PC-9 (cell line): ENCODE measurements around the gene ELOA. TPM values are rescaled to one million over a fixed set of nuclear protein-coding genes. Genes with fewer than 3 reads are reported as not detected.

Experiments
- Bru-seq: library from RNA; stranded (reverse); fragments of 400-500 nt; gene quantifications from one replicate; lab custom pipeline; 2021; lab: Mats Ljungman, UMichigan
- BruChase-seq, 2 experiments: library from RNA; stranded (reverse); fragments of 400-500 nt; gene quantifications; one replicate each; lab custom pipeline; 2021; lab: Mats Ljungman, UMichigan
- BruUV-seq: library from RNA; stranded (reverse); fragments of 400-500 nt; replicated peaks from 2 replicates; lab custom pipeline; 2021; lab: Mats Ljungman, UMichigan
- CTCF ChIA-PET: fragments of 300-600 bp; sonication (Branson Sonifier 250); formaldehyde crosslinking; loops from one replicate; lab custom pipeline; 2022; ENCODE audit warnings: antibody characterized with exemption; lab: Charles Lee
- POLR2A ChIA-PET: fragments of 300-600 bp; sonication (Branson Sonifier 250); formaldehyde crosslinking; loops from one replicate; lab custom pipeline; 2022; ENCODE audit warnings: antibody characterized with exemption; ENCODE audit not compliant: unreplicated experiment; lab: Charles Lee
- DNase-seq, 2 experiments: peaks; one replicate each; pipeline versions ENCODE4 v3.0.0 to v3.0.0-alpha.2; 2015 to 2022; ENCODE audit warnings: mixed read lengths in 1 of 2
- H2AFZ ChIP-seq: fragments of 200-600 bp; sonication (generic); 2 replicates; pipeline ENCODE4 v1.8.1; 2017; ENCODE audit warnings: antibody characterized with exemption
- H3F3A ChIP-seq: fragments of 200-600 bp; sonication (generic); 2 replicates; pipeline ENCODE4 v1.8.1; 2017; ENCODE audit warnings: antibody characterized with exemption, mild to moderate bottlenecking, low read depth; ENCODE audit not compliant: insufficient read depth
- H3K27ac ChIP-seq: fragments of 200-600 bp; sonication (generic); 2 replicates; pipeline ENCODE4 v1.6.1; 2016; ENCODE audit warnings: mixed run types
- H3K27me3 ChIP-seq: fragments of 200-600 bp; sonication (generic); 2 replicates; pipeline ENCODE4 v1.6.1; 2016; ENCODE audit warnings: low read depth, mixed run types; ENCODE audit not compliant: insufficient read depth
- H3K36me3 ChIP-seq: fragments of 200-600 bp; sonication (generic); 2 replicates; pipeline ENCODE4 v1.6.1; 2016; ENCODE audit warnings: low read depth, mixed run types
- H3K4me1 ChIP-seq: fragments of 200-600 bp; sonication (generic); replicated peaks from 2 replicates; pipeline ENCODE4 v1.6.1; 2016; ENCODE audit warnings: mixed run types; ENCODE audit not compliant: insufficient read depth
- H3K4me2 ChIP-seq: fragments of 200-600 bp; sonication (generic); 2 replicates; pipeline ENCODE4 v1.6.1; 2017; ENCODE audit warnings: mixed run types
- H3K4me3 ChIP-seq: fragments of 200-600 bp; sonication (generic); 2 replicates; pipeline ENCODE4 v1.6.1; 2016; ENCODE audit warnings: mixed run types
- H3K79me2 ChIP-seq: fragments of 200-600 bp; sonication (generic); 2 replicates; pipeline ENCODE4 v1.6.1; 2017; ENCODE audit warnings: low read depth, mixed run types
- H3K9me2 ChIP-seq: fragments of 200-600 bp; sonication (generic); 2 replicates; pipeline ENCODE4 v1.8.1; 2017; ENCODE audit warnings: mild to moderate bottlenecking; ENCODE audit not compliant: insufficient read depth
- H3K9me3 ChIP-seq: fragments of 200-600 bp; sonication (generic); 2 replicates; pipeline ENCODE4 v1.8.1; 2016; ENCODE audit warnings: low read depth; ENCODE audit not compliant: insufficient read depth
- H4K20me1 ChIP-seq: fragments of 200-600 bp; sonication (generic); 2 replicates; pipeline ENCODE4 v1.8.1; 2017; ENCODE audit not compliant: insufficient read depth
- EZH2 ChIP-seq: fragments of 200-600 bp; sonication (generic); IDR thresholded peaks from 2 replicates; pipeline ENCODE4 v1.8.0; 2017; ENCODE audit warnings: antibody characterized with exemption, low read depth
- intact Hi-C: fragments of 100-400 bp; cut with micrococcal nuclease; formaldehyde crosslinking; loops from one replicate; pipeline ENCODE4 v1.10.0; 2022; ENCODE audit not compliant: unreplicated experiment
- long read RNA-seq: library from polyadenylated mRNA; stranded (forward); transcript quantifications from one replicate; pipeline ENCODE4 v2.0.0, GENCODE V29; 2022
- total RNA-seq: library from RNA; stranded (reverse); gene quantifications from 2 replicates; pipeline ENCODE4 v1.2.3, GENCODE V29; 2021
- TF ChIP-seq, protein P1 (sequence below): fragments of 200-600 bp; sonication (generic); conservative IDR thresholded peaks from 2 replicates; pipeline ENCODE4 v1.6.1; 2017; ENCODE audit warnings: mixed run types, antibody characterized with exemption, mild to moderate bottlenecking, moderate library complexity

ELOA gene, protein sequence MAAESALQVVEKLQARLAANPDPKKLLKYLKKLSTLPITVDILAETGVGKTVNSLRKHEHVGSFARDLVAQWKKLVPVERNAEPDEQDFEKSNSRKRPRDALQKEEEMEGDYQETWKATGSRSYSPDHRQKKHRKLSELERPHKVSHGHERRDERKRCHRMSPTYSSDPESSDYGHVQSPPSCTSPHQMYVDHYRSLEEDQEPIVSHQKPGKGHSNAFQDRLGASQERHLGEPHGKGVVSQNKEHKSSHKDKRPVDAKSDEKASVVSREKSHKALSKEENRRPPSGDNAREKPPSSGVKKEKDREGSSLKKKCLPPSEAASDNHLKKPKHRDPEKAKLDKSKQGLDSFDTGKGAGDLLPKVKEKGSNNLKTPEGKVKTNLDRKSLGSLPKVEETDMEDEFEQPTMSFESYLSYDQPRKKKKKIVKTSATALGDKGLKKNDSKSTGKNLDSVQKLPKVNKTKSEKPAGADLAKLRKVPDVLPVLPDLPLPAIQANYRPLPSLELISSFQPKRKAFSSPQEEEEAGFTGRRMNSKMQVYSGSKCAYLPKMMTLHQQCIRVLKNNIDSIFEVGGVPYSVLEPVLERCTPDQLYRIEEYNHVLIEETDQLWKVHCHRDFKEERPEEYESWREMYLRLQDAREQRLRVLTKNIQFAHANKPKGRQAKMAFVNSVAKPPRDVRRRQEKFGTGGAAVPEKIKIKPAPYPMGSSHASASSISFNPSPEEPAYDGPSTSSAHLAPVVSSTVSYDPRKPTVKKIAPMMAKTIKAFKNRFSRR
- total RNA-seq (26.2 and 26.4 TPM in 2 replicates), Bru-seq, nascent RNA (percentile 71 among the genes with signal in this experiment), BruChase-seq, experiment 1, labeled RNA remaining after a 2-hour chase (percentile 92 among the genes with signal in this experiment), BruChase-seq, experiment 2, labeled RNA remaining after a 6-hour chase (percentile 93 among the genes with signal in this experiment)
- long read RNA-seq, full-length matches to known transcripts: 26 of 34 reads
- long read RNA-seq, partial matches to known transcripts: 7 of 34 reads
- long read RNA-seq, other reads (novel, unspliced or antisense): 1 of 34 reads

DNA sequence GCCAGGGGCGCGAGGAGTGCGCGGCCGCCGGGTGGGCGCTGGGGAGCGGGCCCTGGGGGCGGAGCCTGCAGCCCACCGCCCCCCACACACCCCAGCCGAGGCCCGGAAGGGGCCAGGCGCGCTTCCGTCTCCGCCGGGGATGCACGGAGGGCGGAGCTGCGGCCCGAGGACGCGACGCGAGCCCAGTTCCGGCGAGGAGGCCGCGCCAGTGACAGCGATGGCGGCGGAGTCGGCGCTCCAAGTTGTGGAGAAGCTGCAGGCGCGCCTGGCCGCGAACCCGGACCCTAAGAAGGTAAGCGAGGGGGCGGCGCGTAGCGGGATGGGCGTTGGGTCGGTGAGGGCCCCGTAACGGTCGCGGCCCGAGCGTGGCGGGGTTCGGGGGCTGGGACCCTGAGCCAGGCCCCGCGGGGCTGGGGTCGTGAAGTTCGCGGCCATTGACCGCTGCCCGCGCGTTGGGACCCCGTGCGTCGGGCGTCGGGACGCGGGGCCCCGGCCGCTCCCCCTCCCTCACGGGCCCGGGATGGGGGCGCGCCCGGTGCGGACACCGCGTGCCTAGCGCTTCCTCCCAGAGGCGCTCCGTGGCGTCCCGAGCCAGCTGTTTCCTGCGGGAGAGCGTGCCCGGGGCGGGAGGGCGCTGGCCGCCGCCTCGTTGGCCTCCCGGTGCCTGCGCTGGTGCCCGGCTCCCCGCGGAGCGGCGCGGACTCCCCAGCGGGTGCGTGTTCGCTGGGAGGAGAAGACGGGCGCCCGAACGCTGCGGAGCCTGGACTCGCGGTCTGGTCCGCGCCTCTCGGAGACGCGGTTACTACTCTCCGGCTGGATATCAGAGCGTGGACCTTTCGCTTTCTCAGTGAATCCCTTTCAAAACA is at the start of gene ELOA:
ELOA (plus strand) TSS at position 185 of the 866 bp plus-strand sequence; CDS start at position 218, 33 bp downstream.
- POLR2A ChIA-PET: interaction anchor here (0.5 to 0.7 kb wide), 4 partner anchors 45 to 1690 kb away, joined by 3 to 8 read pairs (median 3); no protein-coding TSS in a partner anchor
- Histone ChIP-seq H3K4me1 (peaks cover 11% of the 10 kb centered on the region), H4K20me1 (peaks cover 21% of the 10 kb centered on the region), H3K79me2 (peaks cover 46% of the 10 kb centered on the region), H3K4me2 (peak within 1 kb of the TSS; percentile 95), H3K27me3 (no peaks in the 10 kb centered on the region), H3K9me2 (no peaks in the 10 kb centered on the region), H3F3A (peaks cover 16% of the 10 kb centered on the region; the same call in 1 of the 2 replicates), H3K9me3 (no peaks in the 10 kb centered on the region), H3K27ac (peak within 1 kb of the TSS; percentile 29; the same call in 1 of the 2 replicates), H3K36me3 (no peaks in the 10 kb centered on the region), H3K4me3 (peak within 1 kb of the TSS; percentile 66), H2AFZ (peak within 1 kb of the TSS; percentile 89)
- TF ChIP-seq EZH2: no peak
- TF ChIP-seq, protein P1, sequence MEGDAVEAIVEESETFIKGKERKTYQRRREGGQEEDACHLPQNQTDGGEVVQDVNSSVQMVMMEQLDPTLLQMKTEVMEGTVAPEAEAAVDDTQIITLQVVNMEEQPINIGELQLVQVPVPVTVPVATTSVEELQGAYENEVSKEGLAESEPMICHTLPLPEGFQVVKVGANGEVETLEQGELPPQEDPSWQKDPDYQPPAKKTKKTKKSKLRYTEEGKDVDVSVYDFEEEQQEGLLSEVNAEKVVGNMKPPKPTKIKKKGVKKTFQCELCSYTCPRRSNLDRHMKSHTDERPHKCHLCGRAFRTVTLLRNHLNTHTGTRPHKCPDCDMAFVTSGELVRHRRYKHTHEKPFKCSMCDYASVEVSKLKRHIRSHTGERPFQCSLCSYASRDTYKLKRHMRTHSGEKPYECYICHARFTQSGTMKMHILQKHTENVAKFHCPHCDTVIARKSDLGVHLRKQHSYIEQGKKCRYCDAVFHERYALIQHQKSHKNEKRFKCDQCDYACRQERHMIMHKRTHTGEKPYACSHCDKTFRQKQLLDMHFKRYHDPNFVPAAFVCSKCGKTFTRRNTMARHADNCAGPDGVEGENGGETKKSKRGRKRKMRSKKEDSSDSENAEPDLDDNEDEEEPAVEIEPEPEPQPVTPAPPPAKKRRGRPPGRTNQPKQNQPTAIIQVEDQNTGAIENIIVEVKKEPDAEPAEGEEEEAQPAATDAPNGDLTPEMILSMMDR: no peak
- intact Hi-C loops: loop anchor here (5.0 kb wide), 1 partner anchor 51 kb away; the partner anchor contains the start of gene RPL11
- CTCF ChIA-PET: interaction anchor here (0.7 kb wide), 1 partner anchor 508 kb away, joined by 4 read pairs; no protein-coding TSS in a partner anchor
- BruUV-seq: no TSS peak
- DNase-seq: peak in 1 of 2 experiments; percentile 56

DNA sequence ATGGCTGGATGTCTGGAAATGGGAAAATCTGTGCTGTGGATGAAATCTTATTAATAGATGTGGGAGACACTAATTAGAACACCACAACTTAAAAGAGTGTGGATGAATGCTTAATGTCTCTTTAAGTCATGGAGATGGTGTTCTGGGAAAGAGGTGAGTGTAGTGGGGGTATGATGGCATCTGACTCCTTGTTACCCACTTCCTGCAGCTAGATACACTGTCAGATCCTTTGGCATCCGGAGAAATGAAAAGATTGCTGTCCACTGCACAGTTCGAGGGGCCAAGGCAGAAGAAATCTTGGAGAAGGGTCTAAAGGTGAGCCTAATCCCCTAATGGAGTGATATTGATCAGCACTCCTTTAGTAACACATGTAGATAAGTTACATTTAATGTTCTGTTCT is 49.7 kb upstream of the ELOA start:
- H3K4me3 ChIP-seq: peak overlapping the region; percentile 97
- intact Hi-C loops: loop anchor here (5.0 kb wide), 1 partner anchor 49 kb away; the partner anchor contains the start of gene ELOA
- ChIA-PET POLR2A (no interaction called here), CTCF (no interaction called here)
- H3K4me2 ChIP-seq: peak overlapping the region; percentile 89
- H4K20me1 ChIP-seq: peaks cover 61% of the 10 kb centered on the region
- TF ChIP-seq EZH2: no peak
- TF ChIP-seq, protein P1: no peak
- DNase-seq: no peak
- no peak overlapping the region for H3K27ac ChIP-seq
- H3K79me2 ChIP-seq: peaks cover 71% of the 10 kb centered on the region
- no peaks in the 10 kb centered on the region for H3K9me2 ChIP-seq
- no peaks in the 10 kb centered on the region for H3K27me3 ChIP-seq
- H2AFZ ChIP-seq: no peak overlapping the region
- no peaks in the 10 kb centered on the region for H3K9me3 ChIP-seq
- H3K4me1 ChIP-seq: peaks cover 25% of the 10 kb centered on the region
- H3K36me3 ChIP-seq: peaks cover 47% of the 10 kb centered on the region
- peaks cover 41% of the 10 kb centered on the region; the same call in 1 of the 2 replicates for H3F3A ChIP-seq
- BruUV-seq: no TSS peak
